Activated T-cell treated with anti-CD3 and anti-CD28 coated beads for 48 hours (primary cell): ENCODE data around the gene PAXX.

Source experiments
- DNase-seq: peaks from one replicate; pipeline ENCODE4 v3.0.0-alpha.2; 2020; ENCODE audit warnings: low read depth

The PAXX gene

GRCh38 chr9:136968333-136969127 lies 23.7 kb upstream of the PAXX start:
- no peak for DNase-seq

GRCh38 chr9:136969150-136969549 lies 23.1 kb upstream of the PAXX start:
- DNase-seq, result no peak

GRCh38 chr9:136969774-136970173 lies 22.4 kb upstream of the PAXX start:
- no peak for DNase-seq

- no peak for DNase-seq
Observed at GRCh38 chr9:136970361-136970760, 21.9 kb upstream of the PAXX start.

- no peak for DNase-seq
Observed at GRCh38 chr9:136971746-136972145, 20.5 kb upstream of the PAXX start.

GRCh38 chr9:136972335-136972734 lies 19.9 kb upstream of the PAXX start:
- DNase-seq, result no peak

GRCh38 chr9:136972743-136973142 lies 19.5 kb upstream of the PAXX start:
- DNase-seq, result no peak

GRCh38 chr9:136973618-136974617 lies 18.3 kb upstream of the PAXX start:
- no peak for DNase-seq

- no peak for DNase-seq
Observed at GRCh38 chr9:136974817-136975535, 17.2 kb upstream of the PAXX start.

GRCh38 chr9:136975644-136976043 lies 16.6 kb upstream of the PAXX start:
- DNase-seq, result peak; percentile 38

GRCh38 chr9:136977223-136977622 lies 15.0 kb upstream of the PAXX start, which contains the start of gene PTGDS:
Gene PTGDS (plus strand): TSS chr9:136977504. CDS start chr9:136977579, 75 bp downstream.
- no peak for DNase-seq

GRCh38 chr9:136977649-136978072 lies 14.6 kb upstream of the PAXX start:
- DNase-seq, result no peak

- peak; percentile 60 for DNase-seq
Observed at GRCh38 chr9:136978073-136978864, 14.0 kb upstream of the PAXX start.

- DNase-seq, result no peak
Observed at GRCh38 chr9:136978865-136979544, 13.2 kb upstream of the PAXX start.

- no peak for DNase-seq
Observed at GRCh38 chr9:136979769-136980587, 12.2 kb upstream of the PAXX start.

GRCh38 chr9:136980669-136981478 lies 11.3 kb upstream of the PAXX start:
- no peak for DNase-seq

- DNase-seq, result no peak
Observed at GRCh38 chr9:136981588-136982231, 10.5 kb upstream of the PAXX start.
